Neutrophil (primary cell): ENCODE data around the gene PDGFRB.

ENCODE experiments used
- H3K27ac ChIP-seq: fragments of 200-600 bp; sonication (generic); 2 replicates; pipeline ENCODE4 v1.5.1; 2016; ENCODE audit warnings: mild to moderate bottlenecking, moderate library complexity
- H3K27me3 ChIP-seq: fragments of 200-600 bp; sonication (generic); 2 replicates; pipeline ENCODE4 v1.6.0; 2016; ENCODE audit warnings: mild to moderate bottlenecking
- H3K36me3 ChIP-seq: fragments of 200-600 bp; sonication (generic); 2 replicates; pipeline ENCODE4 v1.5.1; 2017
- H3K4me1 ChIP-seq, 2 experiments: fragments of 200-600 bp in 1 of 2; sonication (generic) in 1 of 2; 1 replicate in 1 of 2; 2 replicates in 1 of 2; pipeline versions ENCODE4 v1.5.1 to v1.6.1; 2013 to 2016; ENCODE audit warnings: low read depth in 1 of 2, low read length in 1 of 2, mild to moderate bottlenecking in 1 of 2, moderate library complexity in 1 of 2; ENCODE audit not compliant: control insufficient read depth in 1 of 2, insufficient read depth in 1 of 2
- H3K4me3 ChIP-seq, 2 experiments: fragments of 200-600 bp in 1 of 2; sonication (generic) in 1 of 2; 1 replicate in 1 of 2; 2 replicates in 1 of 2; pipeline ENCODE4 v1.5.1; 2013 to 2016; ENCODE audit warnings: low read depth in 1 of 2, low read length in 1 of 2, mild to moderate bottlenecking in 1 of 2, moderate library complexity in 1 of 2
- H3K9me3 ChIP-seq: fragments of 200-600 bp; sonication (generic); 2 replicates; pipeline ENCODE4 v1.5.1; 2016
- TF ChIP-seq, protein P1 (sequence below): fragments of 200-600 bp; sonication (generic); IDR thresholded peaks from 2 replicates; pipeline ENCODE4 v1.5.1; 2016; ENCODE audit warnings: antibody characterized with exemption

PDGFRB gene

DNA sequence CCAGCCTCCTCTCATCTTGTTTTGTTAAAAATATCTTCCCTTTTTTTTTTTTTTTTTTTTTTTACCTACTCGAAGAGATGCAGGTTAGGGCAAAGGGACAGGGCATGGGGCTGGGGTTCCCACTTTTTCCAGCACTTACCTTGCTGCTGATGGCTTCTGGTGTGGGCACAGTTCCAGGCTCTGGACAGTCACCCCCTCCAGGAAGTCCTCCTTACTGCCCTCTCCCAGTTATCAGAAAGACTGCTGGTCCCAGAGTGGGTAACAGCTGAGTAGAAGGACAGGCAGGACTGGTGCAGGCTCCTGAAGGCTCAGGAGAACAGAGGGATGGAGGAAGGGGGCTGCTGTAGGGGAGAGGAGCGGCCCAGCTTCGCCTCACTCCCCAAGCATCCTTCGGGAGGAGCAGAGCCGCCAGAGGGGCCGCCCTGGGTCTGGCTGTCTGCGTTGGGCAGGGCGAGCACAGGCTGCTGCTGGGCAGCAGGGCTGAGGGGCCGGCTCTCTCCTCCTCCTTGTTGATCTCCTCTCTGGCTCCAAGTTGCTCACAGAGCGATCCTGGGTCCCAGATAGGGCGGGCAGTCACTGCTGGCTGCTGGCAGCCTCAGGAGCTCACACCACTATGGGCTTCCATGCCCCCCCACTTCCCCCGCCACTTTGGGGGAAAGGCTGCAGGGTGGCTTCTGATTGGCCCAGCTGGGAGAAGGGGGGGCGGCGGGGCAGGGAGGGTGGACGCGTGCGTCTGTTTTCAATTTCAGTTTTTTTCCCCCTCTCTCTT, at the start of gene PDGFRB:
TSS of gene PDGFRB (minus strand) at position 588 of the 769 bp plus-strand sequence. CDS start 18,798 bp downstream, outside the sequence.
- TF ChIP-seq, protein P1, sequence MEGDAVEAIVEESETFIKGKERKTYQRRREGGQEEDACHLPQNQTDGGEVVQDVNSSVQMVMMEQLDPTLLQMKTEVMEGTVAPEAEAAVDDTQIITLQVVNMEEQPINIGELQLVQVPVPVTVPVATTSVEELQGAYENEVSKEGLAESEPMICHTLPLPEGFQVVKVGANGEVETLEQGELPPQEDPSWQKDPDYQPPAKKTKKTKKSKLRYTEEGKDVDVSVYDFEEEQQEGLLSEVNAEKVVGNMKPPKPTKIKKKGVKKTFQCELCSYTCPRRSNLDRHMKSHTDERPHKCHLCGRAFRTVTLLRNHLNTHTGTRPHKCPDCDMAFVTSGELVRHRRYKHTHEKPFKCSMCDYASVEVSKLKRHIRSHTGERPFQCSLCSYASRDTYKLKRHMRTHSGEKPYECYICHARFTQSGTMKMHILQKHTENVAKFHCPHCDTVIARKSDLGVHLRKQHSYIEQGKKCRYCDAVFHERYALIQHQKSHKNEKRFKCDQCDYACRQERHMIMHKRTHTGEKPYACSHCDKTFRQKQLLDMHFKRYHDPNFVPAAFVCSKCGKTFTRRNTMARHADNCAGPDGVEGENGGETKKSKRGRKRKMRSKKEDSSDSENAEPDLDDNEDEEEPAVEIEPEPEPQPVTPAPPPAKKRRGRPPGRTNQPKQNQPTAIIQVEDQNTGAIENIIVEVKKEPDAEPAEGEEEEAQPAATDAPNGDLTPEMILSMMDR: no peak
- peaks cover 45% of the 10 kb centered on the region for H3K27me3 ChIP-seq
- H3K27ac ChIP-seq: no peak within 1 kb of the TSS
- H3K9me3 ChIP-seq: no peaks in the 10 kb centered on the region
- peaks cover 0 to 3% of the 10 kb centered on the region in 2 experiments for H3K4me1 ChIP-seq
- no peaks in the 10 kb centered on the region for H3K36me3 ChIP-seq
- H3K4me3 ChIP-seq: no peak within 1 kb of the TSS

DNA sequence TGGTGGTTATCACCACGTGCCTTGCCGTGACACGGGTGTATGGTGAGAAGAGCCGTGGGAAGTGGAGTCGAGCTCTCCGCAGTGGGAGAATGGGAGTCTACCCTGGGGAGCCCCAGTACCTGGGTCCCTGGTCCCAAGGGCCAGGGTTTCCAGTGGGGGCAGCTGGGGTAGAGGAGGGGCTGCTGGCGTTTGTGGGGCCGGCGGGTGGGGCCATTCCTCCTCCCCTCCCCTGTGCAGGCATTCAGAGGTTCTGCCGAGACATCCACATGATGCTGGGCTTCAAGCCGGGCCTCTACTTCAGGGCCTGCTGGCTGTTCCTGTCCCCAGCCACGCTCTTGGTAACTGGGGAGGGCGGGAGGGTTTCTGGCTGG, 48.9 kb upstream of the PDGFRB start:
- Histone ChIP-seq H3K4me3 (no peak overlapping the region), H3K4me1 (peaks cover 0 to 3% of the 10 kb centered on the region in 2 experiments), H3K27ac (no peak overlapping the region), H3K36me3 (no peaks in the 10 kb centered on the region), H3K9me3 (no peaks in the 10 kb centered on the region), H3K27me3 (peaks cover 30% of the 10 kb centered on the region)
- TF ChIP-seq, protein P1: no peak

DNA sequence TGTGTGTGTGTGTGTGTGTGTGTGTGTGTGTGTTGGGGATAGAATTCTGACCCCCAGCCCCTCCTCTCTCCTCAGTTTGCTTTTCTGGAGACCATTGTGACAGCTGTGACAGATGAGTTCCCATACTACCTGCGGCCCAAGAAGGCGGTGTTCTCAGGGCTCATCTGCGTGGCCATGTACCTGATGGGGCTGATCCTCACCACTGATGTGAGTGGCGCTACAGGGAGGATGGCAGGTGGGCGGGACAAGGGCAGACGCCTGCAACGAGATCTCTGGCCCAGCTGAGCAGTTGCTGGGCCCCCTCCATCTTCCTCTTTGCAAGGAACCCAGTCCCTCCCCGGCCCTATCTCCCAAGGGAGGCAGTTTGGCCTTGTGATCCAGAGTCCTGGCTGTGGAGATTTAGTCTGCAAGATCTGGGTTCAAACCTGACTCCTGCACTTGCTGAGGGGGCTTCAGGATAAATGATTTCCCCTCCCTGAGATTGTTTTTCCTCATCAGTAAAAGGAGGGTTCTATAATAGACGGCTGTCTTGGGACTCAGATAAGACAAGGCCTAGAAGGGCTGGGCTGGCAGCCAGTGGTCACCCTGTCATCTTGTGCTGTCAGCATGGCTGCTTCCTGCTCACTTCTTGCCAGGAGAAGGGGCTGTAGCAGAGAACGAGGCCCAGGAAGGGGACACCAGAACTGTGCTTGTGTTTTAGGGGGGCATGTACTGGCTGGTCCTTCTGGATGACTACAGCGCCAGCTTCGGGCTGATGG, 48.4 kb upstream of the PDGFRB start:
- Histone ChIP-seq H3K27me3 (peaks cover 24% of the 10 kb centered on the region), H3K4me3 (no peak overlapping the region), H3K27ac (no peak overlapping the region), H3K4me1 (no peaks in the 10 kb centered on the region), H3K36me3 (no peaks in the 10 kb centered on the region), H3K9me3 (no peaks in the 10 kb centered on the region)
- TF ChIP-seq, protein P1: no peak

DNA sequence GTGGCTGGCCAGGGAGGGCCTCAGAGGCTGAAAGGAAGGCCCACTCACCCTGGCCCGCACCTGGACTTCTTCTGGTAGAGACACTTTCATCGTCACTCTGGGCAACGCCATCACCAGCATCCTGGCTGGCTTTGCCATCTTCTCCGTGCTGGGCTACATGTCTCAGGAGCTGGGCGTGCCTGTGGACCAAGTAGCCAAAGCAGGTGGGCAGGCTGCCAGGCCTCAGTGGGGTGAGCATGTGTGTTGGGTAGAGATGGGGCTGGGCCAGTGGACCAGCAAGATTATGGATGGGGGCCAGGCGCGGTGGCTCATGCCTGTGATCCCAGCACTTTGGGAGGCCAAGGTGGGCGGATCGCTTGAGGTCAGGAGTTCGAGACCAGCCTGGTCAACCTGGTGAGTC, 46.9 kb upstream of the PDGFRB start:
- no peak overlapping the region for H3K27ac ChIP-seq
- H3K27me3 ChIP-seq: peaks cover 9% of the 10 kb centered on the region
- no peaks in the 10 kb centered on the region for H3K9me3 ChIP-seq
- H3K4me1 ChIP-seq: no peaks in the 10 kb centered on the region
- H3K36me3 ChIP-seq: no peaks in the 10 kb centered on the region
- TF ChIP-seq, protein P1: no peak
- H3K4me3 ChIP-seq: no peak overlapping the region

DNA sequence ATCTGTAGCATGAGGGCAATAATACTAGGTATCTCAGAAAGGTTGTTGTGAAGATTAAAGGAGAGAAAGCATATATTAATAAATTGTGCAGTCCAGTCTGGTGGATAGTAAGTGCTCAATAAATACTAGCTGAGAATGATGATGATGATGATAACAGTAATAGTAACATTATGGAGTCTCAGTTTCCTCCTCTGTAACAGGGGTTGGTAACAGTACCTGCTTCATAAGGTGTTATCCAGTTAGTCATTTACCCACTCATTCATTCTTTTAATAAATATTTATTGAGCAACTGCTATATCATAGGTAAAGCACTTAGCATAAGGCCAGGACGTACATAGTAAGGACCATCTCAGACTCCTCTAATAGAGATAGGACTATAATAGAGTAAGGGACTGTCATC, 41.8 kb upstream of the PDGFRB start:
- H3K27ac ChIP-seq: no peak overlapping the region
- H3K27me3 ChIP-seq: peaks cover 14% of the 10 kb centered on the region
- TF ChIP-seq, protein P1: no peak
- no peak overlapping the region for H3K4me3 ChIP-seq
- H3K9me3 ChIP-seq: no peaks in the 10 kb centered on the region
- H3K4me1 ChIP-seq: no peaks in the 10 kb centered on the region
- no peaks in the 10 kb centered on the region for H3K36me3 ChIP-seq
